Measurements from ENCODE around the gene MAPK6.
"Not testable (repeated sequence)": the region's sequence is repeated elsewhere in the genome, so short reads cannot be mapped to it uniquely, and the experiment has no call there.

The MAPK6 gene

DNA sequence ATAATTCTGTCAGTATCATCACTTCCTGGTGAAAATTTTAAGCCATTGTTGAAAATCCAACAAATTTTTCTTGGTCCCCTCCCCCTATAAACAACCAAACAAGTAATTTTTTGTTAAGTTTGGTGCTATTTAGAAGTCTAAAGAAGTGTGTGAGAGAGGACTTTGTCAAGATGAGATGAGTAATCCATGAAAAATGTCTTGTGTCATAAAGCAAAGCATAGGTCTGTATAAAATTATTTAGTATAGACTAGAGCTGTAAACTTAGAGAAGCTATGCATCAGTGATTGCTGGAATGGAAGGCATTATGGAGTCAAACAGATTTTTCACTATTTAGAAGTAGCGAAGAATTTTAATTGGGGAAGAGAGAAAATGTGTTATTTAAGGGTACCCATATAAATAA, 31.4 kb downstream of the MAPK6 start:
- DNase-seq, result no peak

- DNase-seq, result no peak
Measured at GRCh38 chr15:52052066-52052935, 33.3 kb downstream of the MAPK6 start.

GRCh38 chr15:52054381-52054780, 35.4 kb downstream of the MAPK6 start:
- no peak for DNase-seq

- DNase-seq, result not testable (repeated sequence)
Measured at GRCh38 chr15:52054858-52055257, 35.8 kb downstream of the MAPK6 start.

GRCh38 chr15:52056001-52056400, 37.0 kb downstream of the MAPK6 start:
- DNase-seq, result no peak

- no peak for DNase-seq
Measured at GRCh38 chr15:52056496-52056895, 37.5 kb downstream of the MAPK6 start.

DNA sequence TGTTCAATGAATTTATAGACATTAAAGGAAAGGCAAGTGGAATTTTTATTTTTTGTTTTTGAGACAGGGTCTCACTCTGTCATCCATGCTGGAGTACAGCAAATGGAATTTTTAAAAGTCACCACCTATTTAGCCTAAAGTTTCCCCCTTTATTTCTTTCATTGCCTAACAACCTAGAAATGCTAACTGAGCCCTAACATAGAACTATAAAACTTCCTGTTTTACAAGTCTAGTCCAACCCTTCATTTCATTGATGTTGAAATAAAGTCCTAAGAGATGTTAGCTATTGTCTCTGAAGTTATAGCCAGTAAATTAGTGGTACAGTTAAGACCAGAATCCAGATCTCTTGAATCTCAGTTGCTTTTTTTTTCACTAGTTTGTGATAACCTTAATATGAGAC, 39.0 kb downstream of the MAPK6 start:
- no peak for DNase-seq

DNA sequence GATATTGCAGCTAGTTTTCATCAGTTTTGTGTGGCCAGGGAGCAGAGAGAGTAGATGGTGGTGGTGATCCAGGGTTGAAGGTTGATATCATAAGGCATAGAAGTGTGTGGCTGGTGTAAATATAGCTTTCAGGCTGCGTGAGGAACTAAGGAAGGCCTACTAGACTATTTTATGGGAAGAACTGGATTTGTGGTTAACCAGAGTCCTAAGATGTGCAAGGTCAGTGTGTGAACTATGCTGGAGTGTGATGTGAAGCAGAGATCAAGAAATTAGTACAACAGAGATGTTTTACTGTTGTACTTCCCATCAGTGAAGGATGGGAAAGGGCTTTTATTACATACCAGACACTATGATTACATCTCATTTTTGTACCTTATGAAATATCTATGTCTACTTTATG, 41.5 kb downstream of the MAPK6 start:
- no peak for DNase-seq

GRCh38 chr15:52066842-52067544, 48.0 kb downstream of the MAPK6 start:
- DNase-seq, result no peak

GRCh38 chr15:52067545-52067926, 48.5 kb downstream of the MAPK6 start:
- no peak for DNase-seq

DNA sequence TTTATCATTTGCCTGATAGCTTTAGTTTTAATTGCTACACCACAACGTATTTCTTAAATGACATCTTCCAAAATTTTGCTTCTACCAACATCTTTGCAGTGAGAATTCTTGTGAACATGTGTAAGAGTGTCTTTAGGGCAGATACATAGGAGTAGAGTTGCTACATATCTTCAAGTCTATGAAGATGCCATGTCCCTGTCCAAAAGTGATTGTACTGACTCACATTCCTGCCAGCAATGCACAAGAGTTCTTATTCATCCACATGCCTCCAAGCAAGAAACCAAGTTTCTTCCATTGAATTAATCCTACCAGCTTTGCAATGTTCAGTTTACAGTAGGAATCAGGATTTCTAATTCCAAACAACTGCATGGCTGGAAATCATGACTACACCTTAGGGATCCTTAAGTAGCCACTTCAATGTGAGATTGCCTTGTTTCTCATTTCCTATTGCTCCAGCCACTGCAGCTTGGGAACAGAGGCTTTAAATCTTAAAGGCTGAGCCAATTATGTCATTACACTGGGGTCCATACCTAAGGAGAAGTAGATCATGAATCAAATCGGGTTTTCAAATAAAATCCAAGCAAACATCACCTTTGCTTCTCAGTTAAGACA, 49.1 kb downstream of the MAPK6 start:
- no peak for DNase-seq

DNA sequence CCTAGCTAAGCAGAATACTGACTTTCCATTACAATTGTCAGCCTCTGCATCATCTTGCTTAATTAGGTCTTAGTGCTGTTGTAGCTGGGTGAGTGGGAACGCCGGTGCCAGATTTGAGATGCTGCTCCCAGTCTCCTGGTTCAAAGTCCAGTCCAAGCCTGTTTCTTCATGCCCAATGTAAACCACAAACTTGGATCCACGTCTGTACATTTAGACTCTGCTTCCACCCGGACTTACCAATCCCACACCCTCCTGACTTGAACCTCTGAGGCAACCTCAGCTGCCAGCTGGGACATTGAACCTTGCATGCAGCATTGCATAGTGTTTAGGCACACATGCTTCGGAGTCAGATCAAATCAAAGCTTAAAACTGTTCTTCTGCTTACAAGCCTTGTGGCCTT, 50.5 kb downstream of the MAPK6 start:
- DNase-seq, result no peak

GRCh38 chr15:52071570-52071969, 52.6 kb downstream of the MAPK6 start:
- DNase-seq, result no peak

GRCh38 chr15:52076889-52077781, 58.1 kb downstream of the MAPK6 start:
- peak; percentile 12 for DNase-seq

DNA sequence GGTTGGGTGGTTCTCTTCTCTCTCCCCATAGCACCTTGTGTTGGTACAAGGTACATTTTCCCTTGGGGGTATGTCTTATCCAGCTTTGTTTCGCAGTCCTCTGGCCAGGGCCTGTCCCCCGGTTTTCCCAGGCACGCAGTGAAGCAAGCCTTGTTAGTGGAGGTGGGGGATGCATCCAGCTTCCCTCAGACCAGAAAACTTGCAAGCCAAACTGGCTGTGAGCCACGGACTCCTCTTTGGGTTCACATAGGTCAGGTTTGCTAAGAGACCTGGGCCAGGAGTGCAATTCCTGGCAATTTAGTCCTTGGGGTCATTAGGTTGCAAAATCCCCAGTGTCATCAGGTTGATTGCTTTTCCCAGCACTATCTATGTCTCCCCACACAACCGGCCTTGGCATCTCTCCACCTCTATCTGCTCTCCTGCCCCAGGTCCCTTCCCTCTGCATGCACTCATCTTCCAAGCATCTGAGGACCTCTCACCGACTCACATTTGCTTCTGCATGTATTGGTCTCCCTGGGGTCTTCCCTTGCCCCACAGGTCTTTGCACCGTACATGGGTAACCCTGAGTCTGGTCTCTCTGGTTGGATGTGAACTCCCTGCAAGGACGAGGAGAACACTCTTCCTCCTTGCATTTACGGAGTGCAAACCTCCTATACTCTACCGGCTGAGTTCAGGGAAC, 59.3 kb downstream of the MAPK6 start:
- DNase-seq, result no peak

DNA sequence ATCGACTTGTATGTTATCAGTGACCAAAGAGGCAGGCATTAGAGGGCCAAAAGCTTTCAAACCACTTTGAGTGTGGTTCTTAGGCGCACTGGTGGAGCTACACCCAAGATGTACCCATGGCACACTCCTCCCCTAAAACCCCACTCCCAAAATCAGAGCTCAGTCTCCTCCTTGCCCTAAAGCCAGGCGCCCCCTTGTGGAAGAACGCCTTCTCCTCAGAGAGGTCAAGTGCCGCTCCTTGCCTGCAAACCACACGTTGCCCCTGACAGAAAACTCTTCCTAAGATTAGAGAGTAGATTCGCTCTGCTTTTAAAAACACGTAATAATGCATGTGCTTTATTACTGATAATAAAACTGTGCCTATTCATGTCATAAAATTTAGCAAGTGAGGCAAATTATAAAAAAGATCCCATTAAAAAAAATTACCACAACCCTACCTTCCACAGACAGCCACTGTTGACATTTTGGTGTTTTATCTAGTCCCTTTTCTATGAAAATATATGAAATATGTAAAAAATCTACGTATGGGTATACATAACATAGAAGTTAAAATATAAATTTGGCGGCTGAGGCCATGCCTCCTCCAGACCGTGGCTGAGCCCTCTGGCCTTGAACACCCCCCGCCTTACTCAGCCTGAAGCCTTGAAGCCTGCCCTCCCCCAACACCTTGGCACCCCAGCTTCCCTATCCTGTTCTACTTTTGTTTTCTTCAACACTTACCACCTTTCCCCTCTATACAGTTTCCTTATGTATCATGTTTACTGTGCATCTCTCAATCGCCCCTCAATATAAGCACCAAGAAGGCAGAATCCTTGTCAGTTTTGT, 60.1 kb downstream of the MAPK6 start:
- DNase-seq, result no peak

- DNase-seq, result no peak
Measured at GRCh38 chr15:52080031-52080430, 61.0 kb downstream of the MAPK6 start.

GRCh38 chr15:52080706-52081392, 61.8 kb downstream of the MAPK6 start:
- no peak for DNase-seq

GRCh38 chr15:52082197-52083036, 63.4 kb downstream of the MAPK6 start:
- DNase-seq, result no peak

GRCh38 chr15:52083037-52083359, 64.0 kb downstream of the MAPK6 start:
- DNase-seq, result not testable (repeated sequence)
